Measurements from ENCODE around the gene PLEK. TPM values are rescaled to one million over a fixed set of nuclear protein-coding genes. Genes with fewer than 3 reads are reported as not detected.

The PLEK gene
- total RNA-seq, 4 donors from 2014 or later, result under 0.01 to 7.5 (median 3.4) TPM

DNA sequence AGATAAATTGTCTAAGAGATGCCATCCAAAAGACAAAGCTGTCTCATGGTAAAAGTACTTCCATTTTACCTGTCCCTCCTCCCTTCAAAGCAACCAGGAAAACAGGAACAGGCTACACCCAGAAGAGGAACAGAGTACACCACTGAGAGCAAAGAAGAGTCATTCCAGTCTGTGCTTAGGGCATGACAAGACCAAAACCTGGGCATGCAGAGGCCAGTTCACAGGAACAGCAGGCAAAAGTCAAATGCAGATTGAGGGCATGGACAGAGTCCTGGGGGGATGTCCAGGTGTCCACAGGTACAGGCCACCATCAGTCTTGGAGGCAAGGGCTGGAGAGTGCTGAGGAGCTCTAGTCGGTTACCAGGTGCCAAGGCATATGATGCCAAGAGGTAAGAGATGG, 23.7 kb downstream of the PLEK start:
- Histone ChIP-seq H3K36me3 (no peaks in the 10 kb centered on the region), H3K9me3 (no peaks in the 10 kb centered on the region), H3K27me3 (no peaks in the 10 kb centered on the region), H3K4me1 (no peaks in the 10 kb centered on the region), H3K4me3 (no peak overlapping the region), H3K27ac (no peak overlapping the region)
- DNase-seq, result no peak
- no peak for TF ChIP-seq POLR2A (IDR thresholded peaks at IDR 0.05)
- TF ChIP-seq, protein P1, sequence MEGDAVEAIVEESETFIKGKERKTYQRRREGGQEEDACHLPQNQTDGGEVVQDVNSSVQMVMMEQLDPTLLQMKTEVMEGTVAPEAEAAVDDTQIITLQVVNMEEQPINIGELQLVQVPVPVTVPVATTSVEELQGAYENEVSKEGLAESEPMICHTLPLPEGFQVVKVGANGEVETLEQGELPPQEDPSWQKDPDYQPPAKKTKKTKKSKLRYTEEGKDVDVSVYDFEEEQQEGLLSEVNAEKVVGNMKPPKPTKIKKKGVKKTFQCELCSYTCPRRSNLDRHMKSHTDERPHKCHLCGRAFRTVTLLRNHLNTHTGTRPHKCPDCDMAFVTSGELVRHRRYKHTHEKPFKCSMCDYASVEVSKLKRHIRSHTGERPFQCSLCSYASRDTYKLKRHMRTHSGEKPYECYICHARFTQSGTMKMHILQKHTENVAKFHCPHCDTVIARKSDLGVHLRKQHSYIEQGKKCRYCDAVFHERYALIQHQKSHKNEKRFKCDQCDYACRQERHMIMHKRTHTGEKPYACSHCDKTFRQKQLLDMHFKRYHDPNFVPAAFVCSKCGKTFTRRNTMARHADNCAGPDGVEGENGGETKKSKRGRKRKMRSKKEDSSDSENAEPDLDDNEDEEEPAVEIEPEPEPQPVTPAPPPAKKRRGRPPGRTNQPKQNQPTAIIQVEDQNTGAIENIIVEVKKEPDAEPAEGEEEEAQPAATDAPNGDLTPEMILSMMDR (IDR thresholded peaks at IDR 0.05), result no peak
- intact Hi-C loops (cut with DNase I; ENCODE audit: low total_unique reads), result no loop called here

DNA sequence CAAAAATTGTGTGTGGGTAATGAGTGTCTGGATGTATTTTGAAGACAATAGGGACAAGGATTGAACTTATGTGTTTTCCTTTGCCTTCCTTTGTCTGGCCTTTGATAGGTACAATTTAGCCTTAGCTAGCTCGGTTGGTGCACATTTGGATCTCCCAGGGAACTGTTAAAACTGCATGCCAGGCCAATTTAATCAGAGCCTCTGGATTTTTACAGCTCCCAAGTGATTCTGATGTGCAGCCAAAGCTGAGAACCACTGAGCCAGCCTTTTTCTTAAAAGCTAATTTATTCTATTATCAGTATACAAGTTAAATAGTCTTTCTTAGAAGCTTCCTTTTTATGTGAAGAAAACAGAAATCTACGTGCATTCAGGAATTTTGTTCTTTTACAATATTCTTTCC, 25.0 kb downstream of the PLEK start:
- no peaks in the 10 kb centered on the region for H3K4me1 ChIP-seq
- no peak for DNase-seq
- H3K9me3 ChIP-seq, result no peaks in the 10 kb centered on the region
- no peaks in the 10 kb centered on the region for H3K36me3 ChIP-seq
- intact Hi-C loops (cut with DNase I; ENCODE audit: low total_unique reads), result no loop called here
- H3K27me3 ChIP-seq, result no peaks in the 10 kb centered on the region
- TF ChIP-seq, protein P1 (IDR thresholded peaks at IDR 0.05), result no peak
- TF ChIP-seq POLR2A (IDR thresholded peaks at IDR 0.05), result no peak
- H3K4me3 ChIP-seq, result no peak overlapping the region
- no peak overlapping the region for H3K27ac ChIP-seq

DNA sequence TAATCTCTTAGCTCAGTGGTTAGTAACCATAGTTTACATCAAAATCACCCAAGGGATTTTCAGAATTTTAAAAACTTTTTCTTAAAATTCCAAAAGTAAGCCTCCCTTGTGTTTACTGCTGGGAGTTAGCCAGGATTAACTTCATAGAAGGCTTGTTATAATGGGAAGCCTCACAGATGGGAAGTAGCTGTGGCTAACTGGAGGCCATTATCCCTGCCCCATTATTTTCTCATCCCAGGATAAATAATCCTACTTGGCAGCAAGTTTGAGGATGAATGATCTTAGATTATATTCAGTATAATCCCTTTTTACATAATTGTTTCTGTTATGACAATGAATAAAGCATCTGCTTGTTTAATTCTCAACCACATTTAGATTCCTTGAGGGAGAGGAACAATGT, 25.5 kb downstream of the PLEK start:
- DNase-seq, result no peak
- Histone ChIP-seq H3K27me3 (no peaks in the 10 kb centered on the region), H3K27ac (no peak overlapping the region), H3K36me3 (no peaks in the 10 kb centered on the region), H3K9me3 (no peaks in the 10 kb centered on the region), H3K4me3 (no peak overlapping the region), H3K4me1 (no peaks in the 10 kb centered on the region)
- TF ChIP-seq, protein P1 (IDR thresholded peaks at IDR 0.05), result no peak
- TF ChIP-seq POLR2A (IDR thresholded peaks at IDR 0.05), result no peak
- intact Hi-C loops (cut with DNase I; ENCODE audit: low total_unique reads), result no loop called here

DNA sequence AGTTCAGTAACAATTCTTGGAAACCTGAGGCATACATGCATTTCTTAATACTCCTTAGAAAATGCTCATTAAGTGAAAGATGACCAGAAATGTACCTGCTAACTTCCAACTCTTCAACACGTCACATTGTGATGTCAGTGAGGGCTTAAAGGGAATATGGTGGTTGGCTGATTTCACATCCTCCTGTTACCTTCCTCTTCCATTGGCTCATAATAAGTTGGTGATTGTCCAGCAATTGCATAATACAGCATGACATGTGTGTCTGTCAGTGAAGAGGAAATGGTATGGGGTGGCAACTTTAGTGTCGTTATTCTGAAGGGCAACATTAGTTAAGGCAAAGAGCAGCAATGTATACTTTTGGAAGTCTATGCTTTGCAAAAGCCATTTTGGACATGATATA, 26.0 kb downstream of the PLEK start:
- H3K27me3 ChIP-seq, result no peaks in the 10 kb centered on the region
- H3K27ac ChIP-seq, result no peak overlapping the region
- intact Hi-C loops (cut with DNase I; ENCODE audit: low total_unique reads), result no loop called here

DNA sequence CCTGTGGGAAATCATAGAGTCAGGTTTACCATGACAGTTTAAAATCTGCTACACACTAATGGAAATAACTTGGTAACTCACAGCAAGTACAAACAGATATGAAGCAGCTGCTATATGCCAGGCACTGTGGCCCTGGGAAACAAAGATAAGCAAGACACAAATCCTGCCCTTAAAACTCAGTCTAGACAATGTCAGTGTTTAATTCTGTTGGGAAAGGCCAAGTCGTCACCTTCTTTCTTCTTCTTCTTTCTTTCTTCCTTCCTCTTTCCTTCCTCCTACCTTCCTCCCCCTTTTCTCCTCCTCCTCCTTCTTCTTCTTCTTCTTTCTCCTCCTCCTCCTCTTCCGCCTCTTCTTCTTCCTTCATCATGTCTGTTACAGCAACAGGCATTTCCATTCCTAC, 26.8 kb downstream of the PLEK start:
- no peaks in the 10 kb centered on the region for H3K9me3 ChIP-seq
- H3K27ac ChIP-seq, result no peak overlapping the region
- H3K27me3 ChIP-seq, result no peaks in the 10 kb centered on the region
- DNase-seq, result no peak
- H3K36me3 ChIP-seq, result no peaks in the 10 kb centered on the region
- intact Hi-C loops (cut with DNase I; ENCODE audit: low total_unique reads), result no loop called here
- TF ChIP-seq POLR2A (IDR thresholded peaks at IDR 0.05), result no peak
- TF ChIP-seq, protein P1 (IDR thresholded peaks at IDR 0.05), result no peak
- no peak overlapping the region for H3K4me3 ChIP-seq
- no peaks in the 10 kb centered on the region for H3K4me1 ChIP-seq

More for the DNA sequence above, 26.0 kb downstream of the PLEK start:
- no peaks in the 10 kb centered on the region for H3K36me3 ChIP-seq
- no peak for TF ChIP-seq POLR2A (IDR thresholded peaks at IDR 0.05)
- TF ChIP-seq, protein P1 (IDR thresholded peaks at IDR 0.05), result no peak
- H3K4me1 ChIP-seq, result no peaks in the 10 kb centered on the region
- H3K4me3 ChIP-seq, result no peak overlapping the region
- H3K9me3 ChIP-seq, result no peaks in the 10 kb centered on the region
- no peak for DNase-seq

Measured in uterus (tissue), 4 donors.